GM18498 (cell line): Measurements from ENCODE around the gene CATSPERZ.
"Not testable (repeated sequence)": the region's sequence is repeated elsewhere in the genome, so short reads cannot be mapped to it uniquely, and the experiment has no call there.

Source experiments
- ATAC-seq: cut with Tn5 transposase; IDR thresholded peaks from one replicate; pipeline ENCODE4 v1.9.1; 2021; ENCODE audit warnings: mild to moderate bottlenecking, moderate library complexity; ENCODE audit not compliant: unreplicated experiment

Gene CATSPERZ

GRCh38 chr11:64317325-64317960, 17.3 kb downstream of the CATSPERZ start, which contains the start of gene TRMT112:
TRMT112 (minus strand) TSS chr11:64317559; CDS start chr11:64317526, 33 bp downstream.
- ATAC-seq = peak; percentile 68

- ATAC-seq = peak; percentile 73
Measured at GRCh38 chr11:64317961-64318765, 18.0 kb downstream of the CATSPERZ start, which contains the start of gene PRDX5. PRDX5 (plus strand) TSS chr11:64318121; CDS start chr11:64318216, 95 bp downstream.

- no peak for ATAC-seq
Measured at GRCh38 chr11:64318766-64319761, 18.9 kb downstream of the CATSPERZ start.

GRCh38 chr11:64320556-64320955, 20.4 kb downstream of the CATSPERZ start:
- ATAC-seq = no peak

GRCh38 chr11:64321026-64321425, 20.9 kb downstream of the CATSPERZ start:
- ATAC-seq = no peak

- ATAC-seq = no peak
Measured at GRCh38 chr11:64321533-64321932, 21.4 kb downstream of the CATSPERZ start.

- no peak for ATAC-seq
Measured at GRCh38 chr11:64322925-64323260, 22.7 kb downstream of the CATSPERZ start.

- ATAC-seq = no peak
Measured at GRCh38 chr11:64323373-64323772, 23.2 kb downstream of the CATSPERZ start.

GRCh38 chr11:64323984-64324383, 23.8 kb downstream of the CATSPERZ start:
- not testable (repeated sequence) for ATAC-seq

- no peak for ATAC-seq
Measured at GRCh38 chr11:64324692-64325469, 24.7 kb downstream of the CATSPERZ start.

GRCh38 chr11:64327375-64327774, 27.2 kb downstream of the CATSPERZ start:
- ATAC-seq = no peak

- no peak for ATAC-seq
Measured at GRCh38 chr11:64327993-64328392, 27.8 kb downstream of the CATSPERZ start.

GRCh38 chr11:64330888-64331287, 30.7 kb downstream of the CATSPERZ start:
- ATAC-seq = no peak

- ATAC-seq = no peak
Measured at GRCh38 chr11:64331569-64332371, 31.6 kb downstream of the CATSPERZ start.

GRCh38 chr11:64333556-64333955, 33.4 kb downstream of the CATSPERZ start:
- no peak for ATAC-seq

GRCh38 chr11:64334764-64335735, 34.9 kb downstream of the CATSPERZ start:
- ATAC-seq = peak; percentile 75

- no peak for ATAC-seq
Measured at GRCh38 chr11:64337538-64338249, 37.5 kb downstream of the CATSPERZ start.

GRCh38 chr11:64338716-64339115, 38.6 kb downstream of the CATSPERZ start:
- no peak for ATAC-seq
